GM23338 (cell line): ENCODE measurements around the gene ZNF567. TPM values are rescaled to one million over a fixed set of nuclear protein-coding genes. Genes with fewer than 3 reads are reported as not detected.

Source experiments
- ATAC-seq: fragments of 200-7000 bp; cut with Tn5 transposase; 3 replicates; pipeline ENCODE4 v1.9.1; 2020
- DNase-seq: peaks from one replicate; pipeline ENCODE4 v3.0.0-alpha.2; 2015; ENCODE audit warnings: low spot score
- H2AFZ ChIP-seq: fragments of 200-600 bp; sonication (generic); 2 replicates; pipeline ENCODE4 v1.8.0; 2016; ENCODE audit warnings: antibody characterized with exemption, mild to moderate bottlenecking, moderate library complexity
- H3F3A ChIP-seq: fragments of 200-600 bp; sonication (generic); replicated peaks from 2 replicates; pipeline ENCODE4 v1.8.0; 2017; ENCODE audit warnings: antibody characterized with exemption, mixed run types, low read depth
- H3K27ac ChIP-seq: fragments of 200-600 bp; sonication (generic); 2 replicates; pipeline ENCODE4 v1.6.1; 2016; ENCODE audit warnings: low read depth
- H3K27me3 ChIP-seq: fragments of 200-600 bp; sonication (generic); 2 replicates; pipeline ENCODE4 v1.8.0; 2016; ENCODE audit warnings: mild to moderate bottlenecking, mixed run types, moderate library complexity; ENCODE audit not compliant: insufficient read depth
- H3K36me3 ChIP-seq: fragments of 200-600 bp; sonication (generic); 2 replicates; pipeline ENCODE4 v1.8.0; 2016; ENCODE audit warnings: mild to moderate bottlenecking; ENCODE audit not compliant: insufficient read depth
- H3K4me1 ChIP-seq: fragments of 200-600 bp; sonication (generic); 2 replicates; pipeline ENCODE4 v1.8.0; 2016; ENCODE audit warnings: mild to moderate bottlenecking, moderate library complexity; ENCODE audit not compliant: insufficient read depth
- H3K4me2 ChIP-seq: fragments of 200-600 bp; sonication (generic); 2 replicates; pipeline ENCODE4 v1.7.1; 2017; ENCODE audit warnings: mixed run types
- H3K4me3 ChIP-seq: fragments of 200-600 bp; sonication (generic); 2 replicates; pipeline ENCODE4 v1.6.1; 2016; ENCODE audit warnings: mixed run types
- H3K79me2 ChIP-seq: fragments of 200-600 bp; sonication (generic); replicated peaks from 2 replicates; pipeline ENCODE4 v1.8.0; 2017; ENCODE audit warnings: mild to moderate bottlenecking; ENCODE audit not compliant: insufficient read depth
- H3K9me2 ChIP-seq: fragments of 200-600 bp; sonication (generic); 2 replicates; pipeline ENCODE4 v1.8.0; 2017; ENCODE audit not compliant: insufficient read depth
- H4K20me1 ChIP-seq: fragments of 200-600 bp; sonication (generic); replicated peaks from 2 replicates; pipeline ENCODE4 v1.8.0; 2017; ENCODE audit warnings: mild to moderate bottlenecking; ENCODE audit not compliant: insufficient read depth
- H3K27ac Mint-ChIP-seq: 2 replicates; pipeline ENCODE4 v1.8.0; 2020; ENCODE audit warnings: inconsistent platforms, mild to moderate bottlenecking, moderate library complexity, mixed read lengths
- H3K27me3 Mint-ChIP-seq: 3 replicates; pipeline ENCODE4 v1.8.0; 2022; ENCODE audit warnings: low read depth, mild to moderate bottlenecking, moderate library complexity, mixed read lengths, inconsistent platforms; ENCODE audit not compliant: insufficient read depth, poor library complexity
- H3K36me3 Mint-ChIP-seq: 3 replicates; pipeline ENCODE4 v1.8.0; 2021; ENCODE audit warnings: low read depth, mild to moderate bottlenecking, inconsistent platforms, moderate library complexity, mixed read lengths
- H3K4me1 Mint-ChIP-seq: 3 replicates; pipeline ENCODE4 v1.8.0; 2020; ENCODE audit warnings: mild to moderate bottlenecking, inconsistent platforms, mixed read lengths
- H3K4me3 Mint-ChIP-seq: 3 replicates; pipeline ENCODE4 v1.8.0; 2021; ENCODE audit warnings: moderate library complexity, mild to moderate bottlenecking, inconsistent platforms, mixed read lengths
- H3K9me3 Mint-ChIP-seq: 3 replicates; pipeline ENCODE4 v1.8.0; 2020; ENCODE audit warnings: moderate library complexity, mild to moderate bottlenecking, inconsistent platforms, mixed read lengths
- CREB1 ChIP-seq: fragments of 250-450 bp; sonication (Bioruptor Pico); IDR thresholded peaks from 2 replicates; pipeline ENCODE4 v1.5.0; 2020; ENCODE audit warnings: low read depth, mild to moderate bottlenecking, moderate library complexity
- CTCF ChIP-seq, 2 experiments: fragments of 200-600 bp in 1 of 2; sonication (generic) in 1 of 2; conservative IDR thresholded peaks; 2 replicates each; pipeline versions ENCODE4 v1.5.1 to v1.6.1; 2016 to 2017; ENCODE audit warnings: antibody characterized with exemption in 2 of 2, low read depth in 2 of 2, mild to moderate bottlenecking in 2 of 2, moderate library complexity in 1 of 2
- ETS1 ChIP-seq: IDR thresholded peaks from 2 replicates; pipeline ENCODE4 v1.6.1; 2016; ENCODE audit warnings: antibody characterized with exemption
- EZH2phosphoT487 ChIP-seq: fragments of 200-600 bp; sonication (generic); IDR thresholded peaks from one replicate; pipeline ENCODE4 v1.8.1; 2018; ENCODE audit warnings: antibody characterized with exemption; ENCODE audit not compliant: unreplicated experiment
- JUNB ChIP-seq: IDR thresholded peaks from one replicate; pipeline ENCODE4 v1.6.1; 2016; ENCODE audit warnings: antibody characterized with exemption; ENCODE audit not compliant: unreplicated experiment
- NANOG ChIP-seq: IDR thresholded peaks from 2 replicates; pipeline ENCODE4 v1.6.1; 2016; ENCODE audit warnings: antibody characterized with exemption, borderline replicate concordance
- POLR2AphosphoS5 ChIP-seq: IDR thresholded peaks from 2 replicates; pipeline ENCODE4 v1.6.1; 2016; ENCODE audit warnings: antibody characterized with exemption, low read depth
- ZNF331 ChIP-seq: fragments of 250-450 bp; sonication (Bioruptor Pico); IDR thresholded peaks from 2 replicates; pipeline ENCODE4 v1.5.0; 2020; ENCODE audit warnings: low read depth, mild to moderate bottlenecking, moderate library complexity
- ZNF462 ChIP-seq: fragments of 250-450 bp; sonication (Bioruptor Pico); IDR thresholded peaks from 2 replicates; pipeline ENCODE4 v1.5.0; 2020; ENCODE audit warnings: mild to moderate bottlenecking, moderate library complexity
- polyA plus RNA-seq: library from polyadenylated mRNA; unstranded; fragments of >200 nt; fragmentation: Nextera tagmentation; extraction: Ambion mirVana; gene quantifications from 2 replicates; pipeline ENCODE4 v1.2.1, GENCODE V29; 2016
- total RNA-seq: library from RNA; depleted of rRNA; stranded (reverse); fragments of >200 nt; shearing (Covaris generic); gene quantifications from 2 replicates; pipeline ENCODE4 v1.2.3, GENCODE V29; 2014

ZNF567 gene
- total and polyA plus RNA-seq, 2 experiments from 2014 or later = 15.6 to 17.6 TPM

- no peak overlapping the region for H3K27ac ChIP-seq
- H3K9me3 Mint-ChIP-seq = peaks cover 41% of the 10 kb centered on the region
- DNase-seq = peak; percentile 21
- H3K27me3 Mint-ChIP-seq = peaks cover 13% of the 10 kb centered on the region
- H3K27me3 ChIP-seq = no peaks in the 10 kb centered on the region
- peaks cover 9% of the 10 kb centered on the region; the same call in 1 of the 2 replicates for H3K9me2 ChIP-seq
- peak overlapping the region; percentile 97 for H3K27ac Mint-ChIP-seq
- H3K36me3 Mint-ChIP-seq = peaks cover 56% of the 10 kb centered on the region
- peaks cover 40% of the 10 kb centered on the region for H3K79me2 ChIP-seq
- TF ChIP-seq POLR2AphosphoS5 = no peak
- peaks cover 12% of the 10 kb centered on the region for H3K4me1 Mint-ChIP-seq
- H3K4me2 ChIP-seq = peak overlapping the region; percentile 97
- H3F3A ChIP-seq = no peaks in the 10 kb centered on the region; the same call in 1 of the 2 replicates
- H3K36me3 ChIP-seq = peaks cover 20% of the 10 kb centered on the region
- peak overlapping the region; percentile 94 for H3K4me3 Mint-ChIP-seq
- H3K4me3 ChIP-seq = peak overlapping the region; percentile 97
- H4K20me1 ChIP-seq = peaks cover 12% of the 10 kb centered on the region
- peaks cover 8% of the 10 kb centered on the region; the same call in 1 of the 2 replicates for H3K4me1 ChIP-seq
- peak overlapping the region; percentile 99 for H2AFZ ChIP-seq
- ATAC-seq = peak; percentile 27
Observed at GRCh38 chr19:36686365-36687213, 823 bp upstream of the ZNF567 start.

- H3K27me3 Mint-ChIP-seq = peaks cover 13% of the 10 kb centered on the region
- H3K36me3 Mint-ChIP-seq = peaks cover 59% of the 10 kb centered on the region
- no peaks in the 10 kb centered on the region; the same call in 1 of the 2 replicates for H3F3A ChIP-seq
- peak overlapping the region; percentile 94 for H3K4me3 Mint-ChIP-seq
- peak overlapping the region; percentile 97 for H3K27ac Mint-ChIP-seq
- H3K27ac ChIP-seq = peak overlapping the region; percentile 78
- peak overlapping the region; percentile 88; the same call in 1 of the 2 replicates for H2AFZ ChIP-seq
- ATAC-seq = no peak
- peaks cover 8% of the 10 kb centered on the region; the same call in 1 of the 2 replicates for H3K4me1 ChIP-seq
- H3K4me3 ChIP-seq = peak overlapping the region; percentile 97
- peak overlapping the region; percentile 97 for H3K4me2 ChIP-seq
- peaks cover 9% of the 10 kb centered on the region; the same call in 1 of the 2 replicates for H3K9me2 ChIP-seq
- peaks cover 12% of the 10 kb centered on the region for H3K4me1 Mint-ChIP-seq
- H3K27me3 ChIP-seq = no peaks in the 10 kb centered on the region
- DNase-seq = no peak
- H3K9me3 Mint-ChIP-seq = peaks cover 47% of the 10 kb centered on the region
- H3K36me3 ChIP-seq = peaks cover 31% of the 10 kb centered on the region
- peaks cover 55% of the 10 kb centered on the region for H3K79me2 ChIP-seq
- peaks cover 17% of the 10 kb centered on the region; the same call in 1 of the 2 replicates for H4K20me1 ChIP-seq
- TF ChIP-seq NANOG = no peak
- TF ChIP-seq CTCF (conservative IDR thresholded peaks at IDR 0.05; ENCODE audit: low read depth in 2 of 2) = no peak
- TF ChIP-seq CREB1 = no peak
- TF ChIP-seq ZNF331 (CRISPR knock-in tag) = no peak
- no peak for TF ChIP-seq JUNB
- TF ChIP-seq EZH2phosphoT487 = no peak
- TF ChIP-seq ZNF462 = no peak
- TF ChIP-seq ETS1 = no peak
Observed at GRCh38 chr19:36688058-36688457, 646 bp downstream of the ZNF567 start.
